T-helper 1 cell treated with Interleukin-12 subunit alpha and Interleukin-12 subunit beta and Interleukin-4 antibody, amounts not matched to agents 30 μg/mL and 1 μg/mL, for 36 hours (primary cell): Measurements from ENCODE around the gene DAB2IP.

Experiments
- H3K27ac Mint-ChIP-seq: one replicate; pipeline ENCODE4 v1.8.0; 2021; ENCODE audit warnings: mild to moderate bottlenecking, mixed read lengths
- H3K27me3 Mint-ChIP-seq: one replicate; pipeline ENCODE4 v1.8.0; 2021; ENCODE audit warnings: low read depth, mixed read lengths
- H3K36me3 Mint-ChIP-seq: one replicate; pipeline ENCODE4 v1.8.0; 2021; ENCODE audit warnings: low read depth, mixed read lengths
- H3K4me1 Mint-ChIP-seq: one replicate; pipeline ENCODE4 v1.8.0; 2021; ENCODE audit warnings: low read depth, mixed read lengths
- H3K4me3 Mint-ChIP-seq: one replicate; pipeline ENCODE4 v1.8.0; 2021; ENCODE audit warnings: mild to moderate bottlenecking, moderate library complexity, mixed read lengths
- H3K9me3 Mint-ChIP-seq: one replicate; pipeline ENCODE4 v1.8.0; 2021; ENCODE audit warnings: mixed read lengths

The DAB2IP gene

DNA sequence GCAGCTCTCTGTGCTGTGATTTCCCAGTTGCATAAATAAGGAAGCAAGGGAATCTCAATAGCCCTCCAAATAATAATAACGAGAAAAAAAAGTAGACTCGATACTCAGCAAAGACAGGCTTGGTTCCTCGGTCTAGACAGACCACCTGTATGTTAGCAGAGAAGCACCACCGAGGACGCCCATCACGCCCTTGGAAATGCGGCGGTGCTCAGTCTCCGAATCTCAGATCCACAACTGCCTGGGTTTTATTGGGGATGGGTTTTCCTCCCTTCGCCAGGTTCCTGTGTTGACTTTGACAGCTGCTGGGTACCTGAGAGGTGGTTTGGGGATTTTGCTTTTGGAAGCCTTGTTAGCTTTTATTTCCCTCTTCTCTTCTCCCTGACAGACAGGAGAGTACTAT lies 7.2 kb downstream of the DAB2IP start:
- peaks cover 24% of the 10 kb centered on the region for H3K27me3 Mint-ChIP-seq
- no peaks in the 10 kb centered on the region for H3K9me3 Mint-ChIP-seq
- no peaks in the 10 kb centered on the region for H3K36me3 Mint-ChIP-seq

DNA sequence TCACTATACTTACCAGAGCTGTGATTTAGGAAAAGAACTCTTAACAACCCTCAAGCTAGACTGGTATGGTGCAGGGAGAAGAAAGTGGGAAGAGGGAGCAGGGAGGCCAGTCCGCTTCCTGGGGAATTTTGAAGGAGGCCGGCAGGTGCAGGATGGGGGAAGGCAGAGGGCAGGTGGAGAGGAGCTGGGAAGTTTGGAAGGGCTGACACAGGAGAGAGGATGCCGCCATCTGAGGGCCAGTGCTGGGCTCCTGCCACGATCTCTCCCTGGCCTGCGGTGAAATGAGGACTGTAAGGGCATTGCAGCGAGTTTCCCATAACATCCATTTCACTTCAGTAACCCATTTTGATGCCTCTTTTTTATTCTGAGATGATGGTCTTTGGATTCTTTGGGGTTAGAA lies 8.9 kb downstream of the DAB2IP start:
- peaks cover 15% of the 10 kb centered on the region for H3K27me3 Mint-ChIP-seq
- H3K4me3 Mint-ChIP-seq, result no peak overlapping the region
- no peaks in the 10 kb centered on the region for H3K4me1 Mint-ChIP-seq
- H3K9me3 Mint-ChIP-seq, result no peaks in the 10 kb centered on the region
- H3K36me3 Mint-ChIP-seq, result no peaks in the 10 kb centered on the region
- H3K27ac Mint-ChIP-seq, result no peak overlapping the region

More for the DNA sequence above, 7.2 kb downstream of the DAB2IP start:
- Mint-ChIP-seq H3K4me3 (no peak overlapping the region), H3K4me1 (no peaks in the 10 kb centered on the region), H3K27ac (no peak overlapping the region)

DNA sequence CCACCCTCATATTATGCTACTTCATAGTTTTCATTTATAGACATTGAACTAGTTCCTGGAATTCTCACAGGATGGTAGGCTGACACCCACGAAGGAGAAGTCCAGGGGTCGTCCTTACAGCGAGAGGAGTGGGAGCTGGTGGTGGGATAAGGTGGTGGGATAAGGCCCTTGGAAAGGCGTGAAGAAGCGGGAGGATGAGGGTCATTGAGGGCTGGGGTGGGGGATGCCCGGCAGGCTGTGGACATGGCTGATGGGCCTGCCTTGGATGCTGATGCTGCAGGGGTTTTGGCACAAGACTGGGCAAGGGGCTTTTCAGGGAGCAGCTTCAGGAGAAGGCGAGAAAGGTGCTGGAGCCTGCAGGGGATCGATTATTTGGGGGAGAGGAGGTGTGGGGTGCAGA lies 9.4 kb downstream of the DAB2IP start:
- Mint-ChIP-seq H3K27ac (no peak overlapping the region), H3K4me1 (no peaks in the 10 kb centered on the region), H3K36me3 (no peaks in the 10 kb centered on the region), H3K27me3 (peaks cover 18% of the 10 kb centered on the region), H3K9me3 (no peaks in the 10 kb centered on the region), H3K4me3 (no peak overlapping the region)

DNA sequence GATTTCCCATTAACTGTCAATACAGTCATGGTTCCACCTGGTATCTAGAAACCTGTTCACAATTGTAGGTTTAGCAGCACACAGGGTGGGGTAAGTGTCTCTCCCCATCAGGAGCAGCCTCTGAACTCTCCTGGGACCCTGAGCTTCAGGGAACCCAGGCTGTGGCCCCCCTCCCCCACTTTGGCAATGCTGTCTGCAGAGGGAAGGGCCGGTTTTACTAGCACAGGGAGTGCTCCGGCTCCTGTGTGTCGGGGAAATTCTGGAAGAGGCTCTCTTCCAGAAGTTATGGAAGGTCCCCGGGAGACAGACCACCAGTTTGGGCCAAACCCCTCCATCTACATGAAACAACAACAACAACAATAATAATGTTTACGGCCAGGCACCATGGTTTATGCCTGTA lies 9.9 kb downstream of the DAB2IP start:
- Mint-ChIP-seq H3K27ac (no peak overlapping the region), H3K27me3 (peaks cover 22% of the 10 kb centered on the region), H3K9me3 (no peaks in the 10 kb centered on the region), H3K4me3 (no peak overlapping the region), H3K4me1 (no peaks in the 10 kb centered on the region), H3K36me3 (no peaks in the 10 kb centered on the region)

DNA sequence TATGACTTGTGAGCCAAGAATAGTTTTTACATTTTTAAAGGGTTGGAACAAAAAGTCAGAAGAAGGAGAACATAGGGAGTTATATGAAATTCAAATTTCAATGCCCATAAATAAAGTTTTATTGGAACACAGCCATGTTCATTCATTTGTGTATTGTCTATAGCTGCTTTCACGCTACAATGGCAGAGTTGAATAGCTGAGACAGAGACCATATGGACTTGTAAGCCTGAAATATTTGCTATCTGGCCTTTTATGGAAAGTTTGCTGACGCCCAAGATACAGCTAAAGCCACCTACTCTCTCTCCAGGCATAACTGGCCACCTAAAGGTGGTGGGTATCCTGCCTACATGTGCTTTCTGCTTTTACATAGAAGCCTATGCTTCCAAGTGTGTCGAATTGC lies 10.9 kb downstream of the DAB2IP start:
- Mint-ChIP-seq H3K4me3 (no peak overlapping the region), H3K36me3 (no peaks in the 10 kb centered on the region), H3K27me3 (peaks cover 22% of the 10 kb centered on the region), H3K4me1 (no peaks in the 10 kb centered on the region), H3K27ac (no peak overlapping the region), H3K9me3 (no peaks in the 10 kb centered on the region)

DNA sequence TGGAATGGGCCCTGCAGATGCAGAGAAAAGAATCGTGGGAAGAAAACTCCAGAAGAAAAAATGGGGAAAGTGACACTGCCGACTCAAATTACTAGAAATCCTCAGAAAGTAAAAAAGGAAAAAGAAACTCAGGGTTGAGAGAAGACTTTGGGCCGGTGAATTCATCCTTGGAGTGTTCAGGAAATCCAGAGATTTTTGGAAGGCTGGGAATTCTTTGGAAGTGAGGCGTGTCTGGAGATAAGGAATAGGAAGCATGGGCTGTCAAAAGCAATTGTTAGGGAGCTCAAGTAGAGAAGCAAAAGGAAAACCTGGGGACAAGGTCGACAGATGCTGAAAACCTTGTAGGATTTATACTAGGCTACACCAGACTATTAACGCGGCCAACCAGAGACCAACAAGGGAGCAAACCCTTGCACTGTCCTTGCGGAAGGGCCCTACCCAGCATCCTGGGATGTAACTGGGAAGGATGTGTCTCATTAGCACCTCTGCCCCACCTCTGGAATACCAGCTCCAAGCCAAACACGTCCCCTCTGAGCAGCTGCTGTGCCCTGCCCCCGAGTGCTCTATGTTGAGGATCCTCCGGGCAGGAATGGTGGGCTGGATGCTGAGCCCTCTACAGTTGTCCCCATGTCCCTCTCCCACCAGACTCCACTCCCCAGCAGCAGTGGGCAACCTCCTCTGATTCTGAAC lies 11.6 kb downstream of the DAB2IP start:
- no peak overlapping the region for H3K27ac Mint-ChIP-seq
- H3K4me1 Mint-ChIP-seq, result no peaks in the 10 kb centered on the region
- no peaks in the 10 kb centered on the region for H3K9me3 Mint-ChIP-seq
- H3K4me3 Mint-ChIP-seq, result no peak overlapping the region
- H3K36me3 Mint-ChIP-seq, result no peaks in the 10 kb centered on the region
- peaks cover 22% of the 10 kb centered on the region for H3K27me3 Mint-ChIP-seq

DNA sequence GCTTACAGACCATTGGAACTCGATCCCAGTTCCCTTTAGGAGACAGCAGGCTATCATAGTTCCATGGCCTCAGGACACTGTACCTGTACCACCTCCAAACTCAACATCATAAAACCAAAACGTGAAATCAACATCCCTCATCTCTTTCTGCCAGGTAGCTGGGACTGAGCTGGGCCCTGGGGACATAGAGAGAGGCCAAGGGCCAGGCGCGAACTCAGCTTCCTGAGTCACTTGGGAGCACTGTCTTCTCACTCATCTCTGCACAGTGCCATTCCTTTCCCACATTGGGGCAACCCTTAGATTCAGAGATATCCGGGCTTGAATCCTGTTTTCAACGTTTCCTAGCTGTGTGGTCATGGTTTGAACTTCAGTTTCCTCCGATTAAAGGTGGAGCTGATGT lies 12.2 kb downstream of the DAB2IP start:
- peaks cover 22% of the 10 kb centered on the region for H3K27me3 Mint-ChIP-seq

DNA sequence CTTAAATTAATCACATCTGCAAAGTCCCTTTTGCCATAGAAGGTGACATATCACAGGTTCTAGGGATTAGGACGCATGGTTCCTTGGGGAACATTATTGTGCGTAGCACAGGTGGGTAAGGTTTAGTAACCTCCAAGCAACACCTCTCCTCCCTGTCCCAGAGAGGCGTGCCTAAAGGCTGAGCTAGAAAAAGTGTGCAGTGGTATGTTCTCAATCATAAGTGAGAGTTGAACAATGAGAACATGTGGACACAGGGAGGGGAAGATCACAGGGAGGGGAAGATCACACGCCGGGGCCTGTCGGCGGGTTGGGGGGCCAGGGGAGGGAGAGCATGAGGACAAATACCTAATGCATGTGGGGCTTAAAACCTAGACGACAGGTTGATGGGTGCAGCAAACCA lies 14.9 kb downstream of the DAB2IP start:
- H3K4me3 Mint-ChIP-seq, result no peak overlapping the region
- H3K27ac Mint-ChIP-seq, result no peak overlapping the region
- peaks cover 22% of the 10 kb centered on the region for H3K27me3 Mint-ChIP-seq
- H3K4me1 Mint-ChIP-seq, result no peaks in the 10 kb centered on the region
- no peaks in the 10 kb centered on the region for H3K36me3 Mint-ChIP-seq
- H3K9me3 Mint-ChIP-seq, result no peaks in the 10 kb centered on the region

More for the DNA sequence above, 12.2 kb downstream of the DAB2IP start:
- no peaks in the 10 kb centered on the region for H3K9me3 Mint-ChIP-seq
- no peak overlapping the region for H3K4me3 Mint-ChIP-seq
- H3K36me3 Mint-ChIP-seq, result no peaks in the 10 kb centered on the region
- H3K4me1 Mint-ChIP-seq, result no peaks in the 10 kb centered on the region
- H3K27ac Mint-ChIP-seq, result no peak overlapping the region

DNA sequence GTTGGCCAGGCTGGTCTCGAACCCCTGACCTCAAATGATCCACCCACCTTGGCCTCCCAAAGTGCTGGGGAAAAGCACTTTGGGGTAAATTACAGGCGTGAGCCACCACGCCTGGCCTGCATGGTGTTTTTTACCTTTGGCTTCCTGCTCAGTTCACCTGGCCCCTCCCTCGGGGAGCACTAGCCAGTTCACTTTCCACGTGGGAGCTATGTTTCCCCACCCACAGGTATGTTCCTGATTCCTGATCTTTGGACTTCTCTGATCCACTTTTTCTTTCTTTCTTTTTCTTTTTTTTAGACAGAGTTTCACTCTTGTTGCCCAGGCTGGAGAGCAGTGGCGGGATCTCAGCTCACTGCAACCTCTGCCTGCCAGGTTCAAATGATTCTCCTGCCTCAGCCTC lies 15.8 kb downstream of the DAB2IP start:
- H3K4me1 Mint-ChIP-seq, result no peaks in the 10 kb centered on the region
- H3K36me3 Mint-ChIP-seq, result no peaks in the 10 kb centered on the region
- no peak overlapping the region for H3K4me3 Mint-ChIP-seq
- peaks cover 22% of the 10 kb centered on the region for H3K27me3 Mint-ChIP-seq
- no peak overlapping the region for H3K27ac Mint-ChIP-seq
- no peaks in the 10 kb centered on the region for H3K9me3 Mint-ChIP-seq

DNA sequence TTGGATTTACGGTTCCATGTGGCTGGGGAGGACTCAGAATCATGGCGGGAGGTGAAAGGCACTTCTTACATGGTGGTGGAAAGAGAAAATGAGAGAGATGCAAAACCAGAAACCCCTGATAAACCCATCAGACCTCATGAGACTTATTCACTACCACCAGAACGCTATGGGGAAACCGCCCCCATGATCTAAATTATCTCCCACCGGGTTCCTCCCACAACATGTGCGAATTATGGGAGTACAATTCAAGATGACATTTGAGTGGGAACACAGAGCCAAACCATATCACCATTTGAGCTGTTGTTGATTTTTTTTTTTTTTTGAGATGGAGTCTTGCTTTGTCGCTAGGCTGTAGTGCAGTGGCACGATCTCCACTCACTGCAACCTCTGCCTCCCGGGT lies 16.5 kb downstream of the DAB2IP start:
- Mint-ChIP-seq H3K36me3 (no peaks in the 10 kb centered on the region), H3K4me1 (no peaks in the 10 kb centered on the region), H3K4me3 (no peak overlapping the region), H3K27me3 (peaks cover 17% of the 10 kb centered on the region), H3K27ac (no peak overlapping the region), H3K9me3 (no peaks in the 10 kb centered on the region)

DNA sequence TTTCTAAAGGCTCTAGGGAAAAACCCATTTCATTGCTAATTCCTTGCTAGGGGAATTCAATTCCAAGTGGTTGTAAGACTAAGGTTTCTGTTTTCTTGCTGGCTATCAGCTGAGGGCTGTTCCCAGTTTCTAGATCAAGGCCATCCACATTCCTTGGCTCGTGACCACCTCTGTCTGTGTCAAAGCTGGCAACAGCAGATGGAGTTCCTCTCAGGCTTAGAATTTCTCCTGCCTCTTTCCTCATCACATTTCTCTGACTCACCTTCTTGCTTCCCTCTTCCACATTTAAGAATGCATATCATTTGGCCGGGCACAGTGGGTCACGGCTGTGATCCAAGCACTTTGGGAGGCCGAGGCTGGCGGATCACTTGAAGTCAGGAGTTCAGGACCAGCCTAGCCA lies 19.0 kb downstream of the DAB2IP start:
- no peaks in the 10 kb centered on the region for H3K36me3 Mint-ChIP-seq
- no peaks in the 10 kb centered on the region for H3K4me1 Mint-ChIP-seq
- H3K27me3 Mint-ChIP-seq, result peaks cover 11% of the 10 kb centered on the region
- H3K27ac Mint-ChIP-seq, result no peak overlapping the region
- H3K9me3 Mint-ChIP-seq, result no peaks in the 10 kb centered on the region
- no peak overlapping the region for H3K4me3 Mint-ChIP-seq

DNA sequence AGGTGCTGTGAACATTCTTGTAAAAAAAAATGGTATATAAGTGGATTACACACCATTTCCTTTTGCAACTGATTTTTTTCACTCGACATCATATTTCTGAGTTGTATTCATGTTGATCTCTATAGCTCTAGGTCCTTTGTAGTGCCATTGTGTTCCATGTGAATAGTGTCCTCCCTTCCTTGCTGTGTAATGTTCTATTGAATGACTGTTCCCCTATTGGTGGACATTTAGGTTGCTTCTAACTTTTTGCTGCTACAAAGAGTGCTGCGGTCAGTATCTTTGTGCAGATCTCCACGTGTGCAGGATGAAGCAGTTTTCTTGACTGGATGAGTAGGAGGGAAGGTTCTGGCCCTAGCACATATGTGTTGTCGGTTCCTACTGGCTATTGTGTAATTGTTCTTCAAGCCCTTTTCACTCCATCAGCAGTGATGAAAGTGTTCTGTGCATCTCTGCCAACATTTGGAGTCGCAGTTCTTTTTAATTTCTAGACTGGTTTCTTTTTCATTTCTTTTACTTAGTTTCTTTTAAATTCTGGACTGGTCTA lies 20.2 kb downstream of the DAB2IP start:
- Mint-ChIP-seq H3K36me3 (no peaks in the 10 kb centered on the region), H3K27ac (no peak overlapping the region), H3K4me3 (no peak overlapping the region), H3K9me3 (no peaks in the 10 kb centered on the region), H3K27me3 (peaks cover 3% of the 10 kb centered on the region), H3K4me1 (no peaks in the 10 kb centered on the region)

DNA sequence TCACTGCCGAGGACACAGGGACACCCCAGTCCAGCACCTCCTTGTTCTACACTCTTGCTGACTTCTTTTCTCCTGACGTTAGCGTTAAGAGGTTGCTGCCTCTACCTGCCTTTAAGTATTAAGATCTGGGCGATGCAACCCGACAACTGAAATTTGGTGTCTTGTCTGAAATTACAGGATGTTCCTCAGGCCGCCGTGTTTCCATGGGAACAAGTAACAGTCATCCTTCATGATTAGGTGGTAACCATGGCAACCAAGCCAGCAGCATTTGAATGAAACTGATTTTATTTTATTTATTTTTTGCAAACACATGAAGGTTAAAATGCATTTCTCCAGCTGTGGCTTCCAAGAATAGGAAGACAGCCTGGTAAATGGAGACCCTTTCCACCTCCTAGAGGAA lies 20.8 kb downstream of the DAB2IP start:
- H3K27ac Mint-ChIP-seq, result no peak overlapping the region
- H3K4me3 Mint-ChIP-seq, result no peak overlapping the region
- H3K9me3 Mint-ChIP-seq, result no peaks in the 10 kb centered on the region
- H3K27me3 Mint-ChIP-seq, result peaks cover 3% of the 10 kb centered on the region
- H3K4me1 Mint-ChIP-seq, result no peaks in the 10 kb centered on the region
- no peaks in the 10 kb centered on the region for H3K36me3 Mint-ChIP-seq

DNA sequence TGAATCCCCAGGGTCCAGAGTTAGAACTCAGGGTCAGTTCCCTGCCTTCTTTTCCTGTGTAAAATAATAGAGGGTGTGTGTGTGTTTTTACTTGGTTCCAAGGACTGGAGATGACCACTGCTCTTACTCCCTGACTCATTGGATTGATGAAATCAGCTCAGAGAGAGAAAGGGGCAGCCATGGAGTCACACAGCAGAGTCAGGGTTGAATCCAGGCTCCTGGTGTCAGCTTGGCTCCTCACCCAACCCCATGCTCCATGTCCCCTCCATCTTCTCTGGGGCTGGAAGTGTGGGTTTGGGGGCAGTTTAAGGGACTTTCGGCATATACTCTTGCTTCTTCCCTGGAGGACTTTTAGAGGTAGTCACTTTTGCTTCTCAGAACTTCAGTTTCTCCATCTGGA lies 21.6 kb downstream of the DAB2IP start:
- H3K4me1 Mint-ChIP-seq, result no peaks in the 10 kb centered on the region
- no peaks in the 10 kb centered on the region for H3K9me3 Mint-ChIP-seq

DNA sequence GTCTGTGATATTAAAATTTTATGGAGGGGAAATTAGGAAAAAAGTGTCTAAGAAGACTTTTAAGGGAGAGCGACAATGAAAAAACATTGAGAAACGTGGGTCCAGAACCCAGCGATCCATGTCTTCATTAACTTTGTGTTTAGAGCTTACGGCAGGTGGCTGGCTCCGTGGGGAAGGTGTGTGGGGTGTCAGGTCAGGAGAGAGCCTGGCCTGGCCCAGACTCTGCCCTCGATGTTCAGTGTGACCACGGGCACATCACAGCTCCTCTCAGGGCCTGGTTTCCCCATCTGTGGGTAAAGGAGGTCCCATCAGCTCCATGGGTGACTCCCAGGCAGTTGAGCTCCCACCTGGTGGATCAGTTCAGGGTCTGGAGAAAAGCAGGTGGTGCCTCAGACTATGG lies 22.1 kb downstream of the DAB2IP start:
- Mint-ChIP-seq H3K4me3 (no peak overlapping the region), H3K4me1 (no peaks in the 10 kb centered on the region), H3K36me3 (no peaks in the 10 kb centered on the region), H3K27me3 (peaks cover 3% of the 10 kb centered on the region), H3K9me3 (no peaks in the 10 kb centered on the region), H3K27ac (no peak overlapping the region)

More for the DNA sequence above, 21.6 kb downstream of the DAB2IP start:
- H3K4me3 Mint-ChIP-seq, result no peak overlapping the region
- no peak overlapping the region for H3K27ac Mint-ChIP-seq
- H3K36me3 Mint-ChIP-seq, result no peaks in the 10 kb centered on the region
- H3K27me3 Mint-ChIP-seq, result peaks cover 3% of the 10 kb centered on the region

DNA sequence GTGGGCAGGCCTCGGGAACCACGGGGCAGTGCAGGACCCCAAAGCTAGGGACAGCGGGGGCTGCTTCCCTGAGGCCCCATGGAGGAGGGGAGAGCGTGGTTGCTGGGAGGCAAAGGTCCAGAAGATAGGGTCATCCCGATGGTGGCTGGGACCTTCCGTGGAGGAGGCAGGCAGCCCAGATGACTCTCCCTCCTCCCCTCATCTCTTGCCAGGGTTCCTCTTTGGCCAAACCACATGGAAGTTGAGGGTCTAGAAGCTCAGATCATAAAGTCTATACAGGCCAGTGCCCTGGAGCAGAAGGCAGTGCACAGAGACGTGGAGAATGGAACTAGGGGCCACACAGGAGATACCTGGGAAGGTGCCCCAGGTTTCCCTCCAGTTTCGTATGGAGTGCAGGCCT lies 22.6 kb downstream of the DAB2IP start:
- no peak overlapping the region for H3K4me3 Mint-ChIP-seq
- no peaks in the 10 kb centered on the region for H3K4me1 Mint-ChIP-seq
- no peaks in the 10 kb centered on the region for H3K36me3 Mint-ChIP-seq
- H3K27me3 Mint-ChIP-seq, result peaks cover 3% of the 10 kb centered on the region
- H3K27ac Mint-ChIP-seq, result no peak overlapping the region
- no peaks in the 10 kb centered on the region for H3K9me3 Mint-ChIP-seq
